CD1c-positive myeloid dendritic cell (primary cell): ENCODE data around the gene SHC3.

ENCODE experiments used
- DNase-seq: peaks from one replicate; pipeline ENCODE4 v3.0.0-alpha.2; 2016; ENCODE audit errors: extremely low spot score

SHC3 gene

DNA sequence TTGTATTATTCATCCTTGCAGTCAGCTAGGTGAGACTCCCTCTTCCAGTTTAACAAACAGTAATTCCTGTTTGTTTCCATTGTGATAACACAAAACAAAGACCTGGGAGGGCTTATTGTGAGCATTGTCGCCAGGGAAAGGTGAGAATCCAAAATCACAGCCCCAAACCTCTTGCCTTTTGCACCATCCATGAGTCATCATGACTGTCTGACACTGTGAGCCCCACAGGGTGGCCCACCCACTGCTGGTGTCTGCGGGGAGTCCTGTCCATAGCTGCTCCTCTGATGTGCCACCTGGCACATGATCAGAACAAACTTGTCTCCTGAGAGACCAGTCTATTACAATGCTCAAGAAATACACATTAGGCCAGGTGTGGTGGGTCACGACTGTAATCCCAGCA lies 221.1 kb downstream of the SHC3 start:
- no peak for DNase-seq
